Esophagus (tissue), 2 donors: Measurements from ENCODE around the gene SSR2. TPM values are rescaled to one million over a fixed set of nuclear protein-coding genes. Genes with fewer than 3 reads are reported as not detected.

ENCODE experiments used
- polyA plus RNA-seq, 2 donors: library from polyadenylated mRNA; stranded (reverse); fragments of 200-250 nt; gene quantifications; one replicate each; pipeline ENCODE4 v1.2.3, GENCODE V29; 2013
- donor health status: healthy with polysubstance abuse.
- donor health status: Bipolar disorder and iron deficiency.

SSR2 gene
- polyA plus RNA-seq, 2 donors: 67.0 to 145 TPM

Other genes starting within 250 kb of the SSR2 start
- gene GON4L, start 163.7 kb downstream of the SSR2 start, polyA plus RNA-seq: 10 to 100 TPM; 11.0 to 19.8 TPM
- gene SYT11, start 161.4 kb downstream of the SSR2 start, polyA plus RNA-seq: under 1 TPM; 0.20 to 0.99 TPM
- gene RIT1, start 109.6 kb downstream of the SSR2 start, polyA plus RNA-seq: 10 to 100 TPM; 23.4 to 29.7 TPM
- 10 to 100 TPM; 11.9 to 29.6 TPM for gene KHDC4, start 86.5 kb downstream of the SSR2 start, polyA plus RNA-seq
- gene RXFP4, start 79.3 kb downstream of the SSR2 start, polyA plus RNA-seq: under 1 TPM; 0.04 to 0.08 TPM
- gene ARHGEF2, start 42.4 kb downstream of the SSR2 start, polyA plus RNA-seq: 10 to 100 TPM; 15.9 to 26.6 TPM
- 10 to 100 TPM; 18.3 to 21.0 TPM for gene UBQLN4, start 32.8 kb upstream of the SSR2 start, polyA plus RNA-seq
- gene LAMTOR2, start 33.8 kb upstream of the SSR2 start, polyA plus RNA-seq: 100 to 1,000 TPM in 1 of 2 donors, 10 to 100 TPM in 1; 82.6 to 101 TPM
- gene RAB25, start 40.2 kb upstream of the SSR2 start, polyA plus RNA-seq: 100 to 1,000 TPM; 470 to 576 TPM
- gene MEX3A, start 61.5 kb upstream of the SSR2 start, polyA plus RNA-seq: under 1 TPM; 0.36 to 0.59 TPM
- gene LMNA, start 93.8 kb upstream of the SSR2 start, polyA plus RNA-seq: 100 to 1,000 TPM; 183 to 230 TPM
- 10 to 100 TPM; 23.8 to 24.9 TPM for gene SEMA4A, start 132.6 kb upstream of the SSR2 start, polyA plus RNA-seq
- gene SLC25A44, start 173.2 kb upstream of the SSR2 start, polyA plus RNA-seq: 1 to 10 TPM; 4.4 to 8.8 TPM
- 10 to 100 TPM; 67.2 to 69.0 TPM for gene PMF1, start 192.1 kb upstream of the SSR2 start, polyA plus RNA-seq
- under 1 TPM; 0.41 to 0.81 TPM for gene BGLAP, start 221.2 kb upstream of the SSR2 start, polyA plus RNA-seq
- gene PAQR6, start 227.1 kb upstream of the SSR2 start, polyA plus RNA-seq: 1 to 10 TPM; 3.1 to 7.7 TPM